Stimulated activated CD4-positive, alpha-beta T cell treated with anti-CD3 and anti-CD28 coated beads, Interleukin-1b, Interleukin-23, amount 100 ng/mL, for 48 hours (primary cell): ENCODE data around the gene GRN.

Experiments used
- DNase-seq: peaks from one replicate; pipeline ENCODE4 v3.0.0-alpha.2; 2020

Gene GRN

GRCh38 chr17:44348234-44348987, 3.3 kb downstream of the GRN start:
- DNase-seq = no peak

DNA sequence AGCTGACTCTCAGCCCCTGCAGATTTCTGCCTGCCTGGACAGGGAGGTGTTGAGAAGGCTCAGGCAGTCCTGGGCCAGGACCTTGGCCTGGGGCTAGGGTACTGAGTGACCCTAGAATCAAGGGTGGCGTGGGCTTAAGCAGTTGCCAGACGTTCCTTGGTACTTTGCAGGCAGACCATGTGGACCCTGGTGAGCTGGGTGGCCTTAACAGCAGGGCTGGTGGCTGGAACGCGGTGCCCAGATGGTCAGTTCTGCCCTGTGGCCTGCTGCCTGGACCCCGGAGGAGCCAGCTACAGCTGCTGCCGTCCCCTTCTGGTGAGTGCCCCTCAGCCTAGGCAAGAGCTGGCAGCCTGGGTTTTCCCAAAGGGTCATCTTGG, 3.9 kb downstream of the GRN start:
- no peak for DNase-seq

DNA sequence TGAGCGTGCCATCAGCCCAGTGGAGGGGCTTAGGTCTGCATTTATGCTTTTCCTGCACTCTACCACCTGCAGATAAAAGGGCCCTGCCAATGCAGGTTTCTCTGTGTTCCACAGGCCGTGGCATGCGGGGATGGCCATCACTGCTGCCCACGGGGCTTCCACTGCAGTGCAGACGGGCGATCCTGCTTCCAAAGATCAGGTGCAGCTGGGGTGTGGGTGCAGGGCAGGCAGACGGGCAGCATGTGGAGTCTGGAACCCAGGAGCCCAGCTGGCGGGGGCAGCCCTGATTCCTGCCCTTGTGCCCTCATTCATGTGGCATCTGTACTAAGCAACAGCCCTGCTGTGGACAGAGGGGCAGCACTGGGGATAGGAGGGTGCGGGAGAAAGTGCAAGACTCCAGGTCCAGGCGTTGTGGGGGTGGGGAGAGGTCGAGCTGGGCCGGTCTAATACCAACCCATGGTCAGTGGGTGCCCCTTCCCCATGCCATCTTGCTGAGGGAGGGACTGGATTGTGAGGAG, 4.5 kb downstream of the GRN start:
- no peak for DNase-seq

GRCh38 chr17:44350733-44351226, 5.7 kb downstream of the GRN start:
- DNase-seq = peak; percentile 69

GRCh38 chr17:44351464-44351863, 6.4 kb downstream of the GRN start:
- no peak for DNase-seq

- DNase-seq = no peak
Measured at GRCh38 chr17:44351961-44352827, 7.1 kb downstream of the GRN start.

- DNase-seq = no peak
Measured at GRCh38 chr17:44352828-44353671, 7.9 kb downstream of the GRN start.

- DNase-seq = no peak
Measured at GRCh38 chr17:44353672-44354331, 8.7 kb downstream of the GRN start.

- DNase-seq = peak; percentile 44
Measured at GRCh38 chr17:44354582-44355561, 9.8 kb downstream of the GRN start.

- DNase-seq = no peak
Measured at GRCh38 chr17:44355642-44356099, 10.6 kb downstream of the GRN start.

- DNase-seq = no peak
Measured at GRCh38 chr17:44356241-44356640, 11.1 kb downstream of the GRN start.

DNA sequence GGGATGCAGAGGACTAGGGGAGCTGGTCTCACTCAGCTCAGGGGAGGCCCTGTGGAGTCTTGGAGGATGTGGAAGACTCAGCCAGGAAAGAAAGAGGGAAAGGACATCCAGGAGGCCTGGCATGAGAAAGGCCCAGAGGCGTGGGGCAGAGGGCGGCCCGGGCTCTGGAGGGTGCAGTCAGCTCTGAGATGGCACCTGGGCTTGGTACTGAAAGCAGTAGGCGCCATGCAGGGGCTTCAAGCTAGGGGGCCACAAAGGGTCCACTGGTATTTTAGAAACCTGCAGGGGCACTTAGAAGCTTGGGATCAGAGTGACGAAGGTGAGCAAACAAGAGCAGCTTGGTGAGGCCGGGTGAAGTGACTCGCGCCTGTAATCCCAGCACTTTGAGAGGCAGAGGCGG, 13.0 kb downstream of the GRN start:
- DNase-seq = no peak

- no peak for DNase-seq
Measured at GRCh38 chr17:44359006-44359405, 13.9 kb downstream of the GRN start.

DNA sequence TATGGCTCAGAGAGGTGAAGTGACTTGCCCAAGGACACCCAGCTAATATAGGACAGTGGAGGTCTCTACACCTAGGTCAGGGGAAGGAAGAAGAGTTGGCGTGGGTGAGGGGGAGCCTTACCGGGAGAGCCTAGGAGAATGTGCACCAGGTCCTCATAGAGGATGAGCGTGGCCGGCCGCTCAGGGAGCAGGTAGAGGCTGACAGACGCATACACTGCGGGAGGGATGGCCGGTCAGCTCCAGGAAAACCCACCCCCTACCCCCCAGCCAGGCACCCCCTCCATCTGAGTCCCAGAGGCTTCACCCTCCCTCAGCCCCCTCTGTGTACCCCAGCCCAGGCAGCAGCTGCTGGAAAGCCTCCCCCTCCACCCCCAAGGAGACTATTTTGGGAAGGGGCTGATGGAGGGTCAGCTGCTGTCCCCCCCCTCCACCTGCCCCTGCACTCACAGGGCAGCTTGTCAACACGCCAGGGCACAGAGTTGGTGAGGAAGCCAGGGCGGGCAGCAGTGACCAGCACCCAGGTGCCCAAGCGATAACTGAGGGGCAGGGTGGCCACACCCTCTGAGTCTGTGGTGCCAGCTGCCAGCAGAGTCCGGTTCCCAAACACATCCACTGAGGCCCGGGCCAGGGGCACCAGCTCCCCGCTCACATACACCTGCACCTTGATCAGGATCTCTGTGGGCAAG, 14.5 kb downstream of the GRN start:
- DNase-seq = no peak

- no peak for DNase-seq
Measured at GRCh38 chr17:44360144-44360533, 15.0 kb downstream of the GRN start.

DNA sequence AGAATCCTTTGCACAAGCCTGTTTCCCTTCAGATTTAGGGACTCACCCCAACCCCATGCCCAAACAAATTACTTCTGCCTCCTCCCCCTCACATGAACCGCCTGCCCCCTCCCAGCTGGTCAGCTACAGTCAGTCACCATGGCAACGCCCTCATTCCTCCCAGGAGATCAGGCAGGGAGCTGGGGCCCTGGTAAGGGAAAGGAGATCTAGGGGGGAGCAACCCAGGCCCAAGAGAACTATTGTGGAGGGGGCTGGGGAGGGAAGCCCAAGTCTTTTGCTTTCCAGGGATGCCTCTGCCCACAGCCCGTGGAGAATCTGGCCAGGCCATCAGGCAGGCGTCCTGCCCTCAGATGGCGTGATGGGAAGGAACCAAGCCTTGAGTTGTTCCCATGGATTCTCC, 15.7 kb downstream of the GRN start:
- no peak for DNase-seq

DNA sequence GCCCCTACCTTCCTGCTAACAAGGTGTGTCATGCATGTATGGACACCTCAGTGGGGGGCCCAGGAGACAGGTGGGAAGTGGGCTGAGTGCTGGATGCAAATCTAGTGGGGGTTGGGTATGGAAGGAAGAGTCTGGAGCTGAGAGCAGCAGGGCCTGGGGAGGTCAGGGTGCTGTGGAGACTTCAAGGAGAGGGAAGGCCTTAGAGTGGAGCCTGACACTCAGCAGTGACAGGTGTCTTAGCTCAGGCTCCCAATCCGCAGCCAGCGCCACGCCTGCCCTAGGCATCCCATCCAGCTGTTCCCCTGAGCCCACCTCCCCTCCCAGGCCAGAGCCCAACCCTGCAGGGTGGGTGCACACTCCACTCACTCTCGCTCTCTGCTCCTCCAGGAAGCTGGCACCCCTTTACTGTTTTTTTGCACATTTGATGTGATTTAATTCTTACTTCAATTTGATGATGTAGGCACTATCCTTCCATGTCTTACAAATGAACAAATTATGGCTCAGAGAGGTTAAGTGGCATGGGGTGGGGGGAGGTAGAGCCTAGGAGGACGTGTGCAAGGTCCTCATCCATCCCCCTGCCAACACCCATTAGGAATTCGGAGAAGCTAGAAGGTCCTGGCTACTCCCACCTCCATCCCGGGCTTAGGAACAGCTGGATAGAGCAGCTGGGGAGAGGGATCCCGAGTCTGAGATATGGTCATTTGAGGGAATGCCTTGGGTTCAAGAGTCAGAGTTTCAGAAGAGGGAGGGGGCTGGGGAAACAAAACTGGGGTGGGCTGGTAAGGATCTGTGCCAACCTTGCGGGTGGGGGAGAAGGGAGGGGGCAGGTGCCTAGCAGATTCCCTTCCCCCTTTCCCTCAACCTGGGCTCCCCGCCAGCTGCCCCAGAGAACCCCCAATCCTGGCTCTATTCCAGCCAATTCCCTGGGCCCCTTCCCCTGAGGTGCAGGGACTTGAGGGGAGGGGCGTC, 16.5 kb downstream of the GRN start:
- DNase-seq = no peak

- DNase-seq = no peak
Measured at GRCh38 chr17:44362459-44362948, 17.4 kb downstream of the GRN start.
